Neutrophil (primary cell): ENCODE measurements around the gene TMEM132D.

Experiments
- H3K27ac ChIP-seq: fragments of 200-600 bp; sonication (generic); 2 replicates; pipeline ENCODE4 v1.5.1; 2016; ENCODE audit warnings: mild to moderate bottlenecking, moderate library complexity
- H3K27me3 ChIP-seq: fragments of 200-600 bp; sonication (generic); 2 replicates; pipeline ENCODE4 v1.6.0; 2016; ENCODE audit warnings: mild to moderate bottlenecking
- H3K36me3 ChIP-seq: fragments of 200-600 bp; sonication (generic); 2 replicates; pipeline ENCODE4 v1.5.1; 2017
- H3K4me1 ChIP-seq, 2 experiments: fragments of 200-600 bp in 1 of 2; sonication (generic) in 1 of 2; 1 replicate in 1 of 2; 2 replicates in 1 of 2; pipeline versions ENCODE4 v1.5.1 to v1.6.1; 2013 to 2016; ENCODE audit warnings: low read depth in 1 of 2, low read length in 1 of 2, mild to moderate bottlenecking in 1 of 2, moderate library complexity in 1 of 2; ENCODE audit not compliant: control insufficient read depth in 1 of 2, insufficient read depth in 1 of 2
- H3K4me3 ChIP-seq, 2 experiments: fragments of 200-600 bp in 1 of 2; sonication (generic) in 1 of 2; 1 replicate in 1 of 2; 2 replicates in 1 of 2; pipeline ENCODE4 v1.5.1; 2013 to 2016; ENCODE audit warnings: low read depth in 1 of 2, low read length in 1 of 2, mild to moderate bottlenecking in 1 of 2, moderate library complexity in 1 of 2
- H3K9me3 ChIP-seq: fragments of 200-600 bp; sonication (generic); 2 replicates; pipeline ENCODE4 v1.5.1; 2016
- TF ChIP-seq, protein P1 (sequence below): fragments of 200-600 bp; sonication (generic); IDR thresholded peaks from 2 replicates; pipeline ENCODE4 v1.5.1; 2016; ENCODE audit warnings: antibody characterized with exemption

TMEM132D gene

DNA sequence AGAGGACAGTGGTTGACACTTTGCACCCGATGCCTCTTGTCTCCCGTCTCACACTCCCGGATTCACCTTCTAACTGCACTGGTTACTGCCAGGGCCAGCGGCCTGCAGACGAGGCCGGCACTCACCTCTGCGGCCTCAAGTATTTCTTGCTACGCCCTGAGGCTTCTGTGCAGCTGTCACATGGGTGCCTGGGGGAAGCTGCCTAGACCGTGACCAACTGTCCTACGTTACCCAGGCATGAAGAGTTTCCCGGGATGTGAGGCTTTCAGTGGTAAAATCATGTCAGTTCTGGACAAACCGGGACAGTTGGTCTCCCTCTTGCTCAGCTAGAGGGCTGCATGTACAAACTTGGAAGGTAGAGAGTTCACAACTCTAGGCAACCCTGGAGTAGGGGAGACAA is 776.1 kb downstream of the TMEM132D start:
- no peaks in the 10 kb centered on the region for H3K36me3 ChIP-seq
- H3K27ac ChIP-seq = no peak overlapping the region
- TF ChIP-seq, protein P1, sequence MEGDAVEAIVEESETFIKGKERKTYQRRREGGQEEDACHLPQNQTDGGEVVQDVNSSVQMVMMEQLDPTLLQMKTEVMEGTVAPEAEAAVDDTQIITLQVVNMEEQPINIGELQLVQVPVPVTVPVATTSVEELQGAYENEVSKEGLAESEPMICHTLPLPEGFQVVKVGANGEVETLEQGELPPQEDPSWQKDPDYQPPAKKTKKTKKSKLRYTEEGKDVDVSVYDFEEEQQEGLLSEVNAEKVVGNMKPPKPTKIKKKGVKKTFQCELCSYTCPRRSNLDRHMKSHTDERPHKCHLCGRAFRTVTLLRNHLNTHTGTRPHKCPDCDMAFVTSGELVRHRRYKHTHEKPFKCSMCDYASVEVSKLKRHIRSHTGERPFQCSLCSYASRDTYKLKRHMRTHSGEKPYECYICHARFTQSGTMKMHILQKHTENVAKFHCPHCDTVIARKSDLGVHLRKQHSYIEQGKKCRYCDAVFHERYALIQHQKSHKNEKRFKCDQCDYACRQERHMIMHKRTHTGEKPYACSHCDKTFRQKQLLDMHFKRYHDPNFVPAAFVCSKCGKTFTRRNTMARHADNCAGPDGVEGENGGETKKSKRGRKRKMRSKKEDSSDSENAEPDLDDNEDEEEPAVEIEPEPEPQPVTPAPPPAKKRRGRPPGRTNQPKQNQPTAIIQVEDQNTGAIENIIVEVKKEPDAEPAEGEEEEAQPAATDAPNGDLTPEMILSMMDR = no peak
- no peak overlapping the region for H3K4me3 ChIP-seq
- H3K27me3 ChIP-seq = no peaks in the 10 kb centered on the region
- H3K4me1 ChIP-seq = no peaks in the 10 kb centered on the region
- H3K9me3 ChIP-seq = no peaks in the 10 kb centered on the region

DNA sequence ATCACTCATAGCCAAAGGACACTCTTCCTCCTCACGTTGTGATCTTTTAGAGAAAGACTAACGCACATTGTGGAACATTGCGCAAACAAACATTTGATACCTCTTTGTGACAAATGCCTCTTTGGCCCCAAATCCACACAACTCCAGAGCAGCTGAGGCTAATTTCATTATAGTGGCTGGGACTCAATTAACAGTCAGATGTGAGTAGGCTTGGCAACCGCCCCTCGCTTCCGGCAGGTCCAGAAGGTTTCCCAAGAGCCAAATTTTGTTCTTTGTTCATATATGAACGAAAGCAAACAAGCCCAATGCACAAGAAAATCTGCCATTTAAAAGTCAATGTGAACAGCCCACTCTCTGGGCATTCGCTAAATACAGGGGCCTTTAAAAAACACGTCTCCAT is 776.6 kb downstream of the TMEM132D start:
- H3K36me3 ChIP-seq = no peaks in the 10 kb centered on the region
- H3K27me3 ChIP-seq = no peaks in the 10 kb centered on the region
- H3K27ac ChIP-seq = no peak overlapping the region
- no peak overlapping the region for H3K4me3 ChIP-seq
- no peaks in the 10 kb centered on the region for H3K9me3 ChIP-seq
- TF ChIP-seq, protein P1 = no peak
- H3K4me1 ChIP-seq = no peaks in the 10 kb centered on the region

DNA sequence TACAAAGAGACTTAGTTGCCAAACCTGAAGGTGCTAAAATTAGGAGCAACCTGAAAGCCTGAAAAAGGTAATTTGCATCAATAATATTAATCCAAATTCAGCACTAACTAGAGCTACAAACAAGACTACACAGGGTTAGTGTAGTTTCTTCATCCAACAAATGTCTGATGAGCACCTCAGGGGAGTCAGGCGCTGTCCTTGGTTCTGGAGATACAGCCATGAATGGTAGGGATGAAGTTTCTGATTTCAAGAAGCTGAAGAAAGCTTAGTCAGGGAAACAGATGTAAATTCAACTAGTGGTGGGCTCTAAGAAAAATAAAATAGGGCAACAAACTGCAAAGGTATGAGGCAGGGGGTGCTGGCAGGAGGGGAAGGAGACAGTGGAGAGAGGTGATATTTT is 784.3 kb downstream of the TMEM132D start:
- H3K27me3 ChIP-seq = no peaks in the 10 kb centered on the region
- no peak overlapping the region for H3K27ac ChIP-seq
- TF ChIP-seq, protein P1 = no peak
- no peak overlapping the region for H3K4me3 ChIP-seq
- H3K36me3 ChIP-seq = no peaks in the 10 kb centered on the region
- H3K4me1 ChIP-seq = no peaks in the 10 kb centered on the region
- H3K9me3 ChIP-seq = no peaks in the 10 kb centered on the region

DNA sequence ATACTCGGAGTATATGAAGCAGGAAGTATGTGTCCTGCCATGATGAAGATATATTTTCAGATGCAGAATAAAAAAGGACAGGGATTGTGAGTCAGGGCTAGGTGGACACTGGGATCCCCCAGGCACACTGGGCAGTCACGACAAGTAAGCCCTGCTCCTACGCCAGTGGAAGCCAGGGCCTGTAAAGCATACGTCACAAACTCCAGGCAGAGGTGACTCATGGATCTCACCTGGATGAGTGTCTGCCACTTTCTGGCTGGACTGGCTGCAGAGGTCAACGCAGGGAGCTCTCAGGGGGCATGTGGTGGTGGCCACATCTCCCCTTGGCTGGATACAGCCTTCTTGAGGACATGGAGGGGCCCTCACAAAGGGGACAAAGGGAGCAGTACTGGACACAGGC is 788.3 kb downstream of the TMEM132D start:
- no peaks in the 10 kb centered on the region for H3K9me3 ChIP-seq
- no peak overlapping the region for H3K27ac ChIP-seq
- H3K4me1 ChIP-seq = no peaks in the 10 kb centered on the region
- no peak overlapping the region for H3K4me3 ChIP-seq
- no peaks in the 10 kb centered on the region for H3K36me3 ChIP-seq
- TF ChIP-seq, protein P1 = no peak
- no peaks in the 10 kb centered on the region for H3K27me3 ChIP-seq

DNA sequence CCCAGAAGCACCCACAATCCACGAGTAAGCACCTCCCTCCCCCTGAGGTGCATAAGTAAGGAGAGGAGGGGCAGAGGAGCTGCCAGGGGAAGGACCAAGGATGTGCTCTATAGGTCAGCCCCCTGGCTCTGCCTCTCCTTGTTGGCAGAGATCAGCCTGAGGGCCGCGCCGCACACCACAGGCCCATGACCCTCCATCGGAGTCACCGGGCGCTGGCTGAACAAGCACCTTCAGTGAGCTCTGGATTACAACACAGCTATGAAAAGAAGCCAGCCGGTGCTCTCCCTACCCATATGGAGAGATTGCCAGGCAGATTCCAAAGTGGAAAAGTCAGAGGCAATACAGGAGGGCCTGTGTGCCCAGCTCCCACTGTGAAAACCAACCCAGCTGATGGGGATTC is 793.2 kb downstream of the TMEM132D start:
- H3K4me1 ChIP-seq = no peaks in the 10 kb centered on the region
- TF ChIP-seq, protein P1 = no peak

More for the DNA sequence above, 793.2 kb downstream of the TMEM132D start:
- H3K4me3 ChIP-seq = no peak overlapping the region
- H3K27me3 ChIP-seq = no peaks in the 10 kb centered on the region
- H3K9me3 ChIP-seq = no peaks in the 10 kb centered on the region
- H3K36me3 ChIP-seq = no peaks in the 10 kb centered on the region
- H3K27ac ChIP-seq = no peak overlapping the region
